ENCODE results near the gene NHS.

GRCh38 chrX:17758382-17758781 is 383.4 kb downstream of the NHS start:
- TF ChIP-seq POLR2A (IDR thresholded peaks at IDR 0.05; ENCODE audit: low read length) (no peak), MAX (IDR thresholded peaks at IDR 0.05) (no peak), RCOR1 (IDR thresholded peaks at IDR 0.05; ENCODE audit: low read depth, low read length) (no peak), CHD4 (IDR thresholded peaks at IDR 0.05; ENCODE audit: borderline replicate concordance) (no peak), CTCF (IDR thresholded peaks at IDR 0.05) (no peak), KDM1A (IDR thresholded peaks at IDR 0.05; ENCODE audit: low read depth) (no peak), REST (IDR thresholded peaks at IDR 0.05) (no peak), BCL3 (IDR thresholded peaks at IDR 0.05) (no peak), EP300 (IDR thresholded peaks at IDR 0.05) (no peak), JUN (IDR thresholded peaks at IDR 0.05) (no peak), CHD2 (IDR thresholded peaks at IDR 0.05; ENCODE audit: low read length, partially characterized antibody) (no peak)

Measured in A549 (cell line).